A673 (cell line): ENCODE measurements around the gene PROM1. TPM values are rescaled to one million over a fixed set of nuclear protein-coding genes. Genes with fewer than 3 reads are reported as not detected.

Source experiments
- BruUV-seq: library from RNA; stranded (reverse); fragments of 400-500 nt; replicated peaks from 2 replicates; lab custom pipeline; 2021; lab: Mats Ljungman, UMichigan
- CTCF ChIA-PET: fragments of 300-600 bp; sonication (Branson Sonifier 250); formaldehyde crosslinking; loops from one replicate; lab custom pipeline; 2022; ENCODE audit warnings: antibody characterized with exemption; lab: Charles Lee
- POLR2A ChIA-PET: fragments of 300-600 bp; sonication (Branson Sonifier 250); formaldehyde crosslinking; loops from one replicate; lab custom pipeline; 2022; ENCODE audit warnings: antibody characterized with exemption; ENCODE audit not compliant: low non-redundant PET; lab: Charles Lee
- DNase-seq: peaks from one replicate; pipeline ENCODE4 v3.0.0-alpha.2; 2015; ENCODE audit warnings: low spot score
- H3K27ac ChIP-seq: fragments of 200-600 bp; sonication (generic); 2 replicates; pipeline ENCODE4 v1.5.1; 2016; ENCODE audit warnings: mixed run types, low read depth, mild to moderate bottlenecking, mixed read lengths, antibody characterized with exemption, low read length; ENCODE audit not compliant: poor library complexity, severe bottlenecking
- H3K27me3 ChIP-seq: fragments of 200-600 bp; sonication (generic); replicated peaks from 2 replicates; pipeline ENCODE4 v1.6.1; 2017; ENCODE audit warnings: mixed run types, low read depth, mild to moderate bottlenecking, mixed read lengths, antibody characterized with exemption, low read length; ENCODE audit not compliant: insufficient read depth, poor library complexity
- H3K36me3 ChIP-seq: fragments of 200-600 bp; sonication (generic); 2 replicates; pipeline ENCODE4 v1.6.1; 2016; ENCODE audit warnings: mixed run types, mild to moderate bottlenecking, mixed read lengths, antibody characterized with exemption, low read length; ENCODE audit not compliant: insufficient read depth, poor library complexity, severe bottlenecking
- H3K4me1 ChIP-seq: fragments of 200-600 bp; sonication (generic); 2 replicates; pipeline ENCODE4 v1.6.1; 2017; ENCODE audit warnings: mixed run types, mild to moderate bottlenecking, mixed read lengths, antibody characterized with exemption, low read length; ENCODE audit not compliant: insufficient read depth, poor library complexity, severe bottlenecking
- H3K4me3 ChIP-seq: fragments of 200-600 bp; sonication (generic); 2 replicates; pipeline ENCODE4 v1.5.1; 2016; ENCODE audit warnings: low read depth, mixed run types, mild to moderate bottlenecking, mixed read lengths, low read length; ENCODE audit not compliant: poor library complexity, severe bottlenecking
- H3K9me3 ChIP-seq: fragments of 200-600 bp; sonication (generic); 2 replicates; pipeline ENCODE4 v1.6.1; 2016; ENCODE audit warnings: mixed run types, low read depth, mild to moderate bottlenecking, mixed read lengths, antibody characterized with exemption, low read length; ENCODE audit not compliant: poor library complexity, severe bottlenecking
- CTCF ChIP-seq: fragments of 300-800, 200-600 bp; sonication (generic); conservative IDR thresholded peaks from 2 replicates; pipeline ENCODE4 v1.5.1; 2017; ENCODE audit warnings: low read depth, mild to moderate bottlenecking, antibody characterized with exemption, low read length, moderate library complexity, mixed read lengths
- EZH2 ChIP-seq: fragments of 200-600 bp; sonication (generic); IDR thresholded peaks from 2 replicates; pipeline ENCODE4 v1.6.1; 2017; ENCODE audit warnings: borderline replicate concordance, low read depth, mild to moderate bottlenecking, mixed read lengths, antibody characterized with exemption, low read length; ENCODE audit not compliant: poor library complexity, severe bottlenecking
- intact Hi-C: fragments of 100-400 bp; cut with micrococcal nuclease; formaldehyde crosslinking; loops from one replicate; pipeline ENCODE4 v1.10.0; 2022; ENCODE audit not compliant: unreplicated experiment
- total RNA-seq: library from RNA; stranded (reverse); gene quantifications from 2 replicates; pipeline ENCODE4 v1.2.3, GENCODE V29; 2021

Gene PROM1
- total RNA-seq, 1 experiment from 2014 or later: 13.9 TPM

GRCh38 chr4:16007471-16008095 is 76.2 kb downstream of the PROM1 start:
- no peaks in the 10 kb centered on the region for H3K9me3 ChIP-seq
- no TSS peak for BruUV-seq
- intact Hi-C loops: no loop called here
- no peak for DNase-seq
- no peaks in the 10 kb centered on the region for H3K36me3 ChIP-seq
- no peaks in the 10 kb centered on the region for H3K27me3 ChIP-seq
- ChIA-PET POLR2A (interaction anchor here (0.6 kb wide), 1 partner anchor 119 kb away, joined by 3 read pairs; no protein-coding TSS in a partner anchor), CTCF (interaction anchor here (0.6 kb wide), 1 partner anchor 202 kb away, joined by 3 read pairs; no protein-coding TSS in a partner anchor)
- no peak overlapping the region for H3K4me3 ChIP-seq
- H3K27ac ChIP-seq: no peak overlapping the region
- H3K4me1 ChIP-seq: no peaks in the 10 kb centered on the region
- TF ChIP-seq CTCF (no peak), EZH2 (no peak)

- Histone ChIP-seq H3K36me3 (no peaks in the 10 kb centered on the region), H3K4me3 (no peak overlapping the region), H3K4me1 (no peaks in the 10 kb centered on the region), H3K9me3 (no peaks in the 10 kb centered on the region), H3K27ac (no peak overlapping the region), H3K27me3 (no peaks in the 10 kb centered on the region)
- POLR2A ChIA-PET: no interaction called here
- no peak for DNase-seq
- no peak for TF ChIP-seq EZH2
- TF ChIP-seq CTCF: no peak
- intact Hi-C loops: no loop called here
- BruUV-seq: no TSS peak
- CTCF ChIA-PET: interaction anchor here (0.6 kb wide), 1 partner anchor 201 kb away, joined by 3 read pairs; no protein-coding TSS in a partner anchor
Measured at GRCh38 chr4:16006771-16007446, 76.9 kb downstream of the PROM1 start.

- H3K36me3 ChIP-seq: no peaks in the 10 kb centered on the region
- ChIA-PET CTCF (interaction anchor here (1.0 kb wide), 1 partner anchor 200 kb away, joined by 4 read pairs; no protein-coding TSS in a partner anchor), POLR2A (no interaction called here)
- no peak for DNase-seq
- intact Hi-C loops: loop anchor here (1.0 kb wide), 1 partner anchor 200 kb away; no protein-coding TSS in a partner anchor
- no peak overlapping the region for H3K4me3 ChIP-seq
- BruUV-seq: no TSS peak
- no peak for TF ChIP-seq CTCF
- no peak for TF ChIP-seq EZH2
- H3K27ac ChIP-seq: no peak overlapping the region
- no peaks in the 10 kb centered on the region for H3K4me1 ChIP-seq
- H3K9me3 ChIP-seq: no peaks in the 10 kb centered on the region
- no peaks in the 10 kb centered on the region for H3K27me3 ChIP-seq
Measured at GRCh38 chr4:16005676-16006075, 78.1 kb downstream of the PROM1 start.
